Measurements from ENCODE around the gene ITIH4. TPM values are rescaled to one million over a fixed set of nuclear protein-coding genes. Genes with fewer than 3 reads are reported as not detected.

ITIH4 gene
- total RNA-seq, 6 donors from 2014 or later: 9.9 to 102 (median 21.8) TPM

GRCh38 chr3:52871761-52872160 lies 41.3 kb upstream of the ITIH4 start:
- peaks cover 0 to 37% (median 7%) of the 10 kb centered on the region in 4 donors for H3K4me1 ChIP-seq
- H3K36me3 ChIP-seq: no peaks in the 10 kb centered on the region
- WGBS, 2 donors: 82 to 88% methylated on average over 9 of the region's 9 CpGs
- TF ChIP-seq POLR2AphosphoS5 (IDR thresholded peaks at IDR 0.05) (no peak), EP300 (IDR thresholded peaks at IDR 0.05) (no peak), POLR2A (IDR thresholded peaks at IDR 0.05) (no peak)
- TF ChIP-seq, protein P1, sequence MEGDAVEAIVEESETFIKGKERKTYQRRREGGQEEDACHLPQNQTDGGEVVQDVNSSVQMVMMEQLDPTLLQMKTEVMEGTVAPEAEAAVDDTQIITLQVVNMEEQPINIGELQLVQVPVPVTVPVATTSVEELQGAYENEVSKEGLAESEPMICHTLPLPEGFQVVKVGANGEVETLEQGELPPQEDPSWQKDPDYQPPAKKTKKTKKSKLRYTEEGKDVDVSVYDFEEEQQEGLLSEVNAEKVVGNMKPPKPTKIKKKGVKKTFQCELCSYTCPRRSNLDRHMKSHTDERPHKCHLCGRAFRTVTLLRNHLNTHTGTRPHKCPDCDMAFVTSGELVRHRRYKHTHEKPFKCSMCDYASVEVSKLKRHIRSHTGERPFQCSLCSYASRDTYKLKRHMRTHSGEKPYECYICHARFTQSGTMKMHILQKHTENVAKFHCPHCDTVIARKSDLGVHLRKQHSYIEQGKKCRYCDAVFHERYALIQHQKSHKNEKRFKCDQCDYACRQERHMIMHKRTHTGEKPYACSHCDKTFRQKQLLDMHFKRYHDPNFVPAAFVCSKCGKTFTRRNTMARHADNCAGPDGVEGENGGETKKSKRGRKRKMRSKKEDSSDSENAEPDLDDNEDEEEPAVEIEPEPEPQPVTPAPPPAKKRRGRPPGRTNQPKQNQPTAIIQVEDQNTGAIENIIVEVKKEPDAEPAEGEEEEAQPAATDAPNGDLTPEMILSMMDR (IDR thresholded peaks at IDR 0.05): no peak
- no peak overlapping the region for H3K4me3 ChIP-seq
- DNase-seq (no peak), ATAC-seq (ENCODE audit: low FRiP score in 2 of 2) (no peak)
- H3K9me3 ChIP-seq: no peaks in the 10 kb centered on the region
- no peak overlapping the region for H3K27ac ChIP-seq
- H3K27me3 ChIP-seq: no peaks in the 10 kb centered on the region

GRCh38 chr3:52870471-52870870 lies 40.0 kb upstream of the ITIH4 start:
- no peaks in the 10 kb centered on the region for H3K27me3 ChIP-seq
- H3K27ac ChIP-seq: no peak overlapping the region
- H3K4me1 ChIP-seq: peaks cover 0 to 40% (median 4%) of the 10 kb centered on the region in 4 donors
- no peaks in the 10 kb centered on the region for H3K36me3 ChIP-seq
- TF ChIP-seq EP300 (IDR thresholded peaks at IDR 0.05) (no peak), POLR2AphosphoS5 (IDR thresholded peaks at IDR 0.05) (no peak), POLR2A (IDR thresholded peaks at IDR 0.05) (no peak)
- TF ChIP-seq, protein P1 (IDR thresholded peaks at IDR 0.05): no peak
- WGBS, 2 donors: 95 to 97% methylated on average over 6 to 8 of the region's 10 CpGs
- no peaks in the 10 kb centered on the region for H3K9me3 ChIP-seq
- no peak overlapping the region for H3K4me3 ChIP-seq
- DNase-seq (peak in 1 of 2 donors; percentile 54), ATAC-seq (ENCODE audit: low FRiP score in 2 of 2) (no peak)

- Histone ChIP-seq H3K9me3 (no peaks in the 10 kb centered on the region), H3K36me3 (no peaks in the 10 kb centered on the region), H3K4me1 (peaks cover 0 to 7% (median 0%) of the 10 kb centered on the region in 4 donors), H3K27me3 (no peaks in the 10 kb centered on the region), H3K27ac (no peak overlapping the region), H3K4me3 (no peak overlapping the region)
- ATAC-seq (ENCODE audit: low FRiP score in 2 of 2) (peak; percentile 32 to 73), DNase-seq (peak in 1 of 2 donors; percentile 38)
- TF ChIP-seq POLR2A (IDR thresholded peaks at IDR 0.05) (no peak), EP300 (IDR thresholded peaks at IDR 0.05) (no peak), POLR2AphosphoS5 (IDR thresholded peaks at IDR 0.05) (no peak)
- TF ChIP-seq, protein P1 (IDR thresholded peaks at IDR 0.05): no peak
- 83 to 87% methylated on average over 11 to 12 of the region's 12 CpGs for WGBS, 2 donors
These were observed 36.0 kb upstream of the ITIH4 start for GRCh38 chr3:52866427-52866826.

DNA sequence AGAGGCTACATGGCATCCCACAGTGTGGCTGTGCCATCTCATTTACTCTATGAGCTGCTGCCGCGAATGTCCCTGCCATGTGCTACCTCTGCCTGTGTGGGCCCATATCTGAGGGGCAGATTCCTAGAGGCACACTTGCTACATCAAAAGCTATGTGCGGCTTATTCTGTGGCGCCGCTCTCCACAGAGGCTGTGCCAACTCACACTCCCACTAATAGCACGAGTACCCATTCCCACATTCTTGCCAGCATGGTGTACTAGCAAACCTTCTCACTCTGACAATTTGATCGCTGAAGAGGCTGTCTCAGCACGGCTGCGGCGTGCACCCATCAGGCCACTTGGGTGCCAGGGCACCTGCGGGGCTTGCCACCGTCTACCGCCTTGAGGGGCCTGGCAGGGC lies 35.5 kb upstream of the ITIH4 start:
- Histone ChIP-seq H3K27me3 (no peaks in the 10 kb centered on the region), H3K9me3 (no peaks in the 10 kb centered on the region), H3K36me3 (no peaks in the 10 kb centered on the region), H3K27ac (no peak overlapping the region), H3K4me3 (no peak overlapping the region), H3K4me1 (peaks cover 0 to 7% (median 0%) of the 10 kb centered on the region in 4 donors)
- ATAC-seq (ENCODE audit: low FRiP score in 2 of 2) (peak; percentile 7 to 67), DNase-seq (peak; percentile 32 to 73)
- WGBS, 2 donors: 77 to 86% methylated on average over 13 of the region's 13 CpGs
- TF ChIP-seq EP300 (IDR thresholded peaks at IDR 0.05) (no peak), POLR2AphosphoS5 (IDR thresholded peaks at IDR 0.05) (no peak), POLR2A (IDR thresholded peaks at IDR 0.05) (no peak)
- TF ChIP-seq, protein P1 (IDR thresholded peaks at IDR 0.05): no peak

DNA sequence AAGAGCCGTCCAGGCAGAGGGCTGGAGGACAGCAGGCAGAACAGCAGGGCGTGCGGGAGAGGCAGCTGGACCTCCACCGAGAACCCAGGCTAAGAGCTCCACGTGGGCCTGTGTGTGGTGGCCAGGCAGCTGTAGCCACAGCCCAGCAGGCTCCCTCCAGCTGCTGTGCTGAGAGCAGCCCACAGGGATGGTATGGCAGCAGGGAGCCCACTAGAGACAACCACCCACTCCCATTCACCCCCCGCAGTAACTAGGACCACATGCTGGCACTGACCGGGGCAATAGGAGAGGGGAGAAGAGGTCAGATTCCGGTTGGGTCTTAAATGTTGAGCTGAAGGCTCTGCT lies 29.9 kb upstream of the ITIH4 start:
- ATAC-seq (ENCODE audit: low FRiP score in 2 of 2): peak in 1 of 2 donors; percentile 56

More for the DNA sequence above, 29.9 kb upstream of the ITIH4 start:
- no peaks in the 10 kb centered on the region for H3K9me3 ChIP-seq
- peaks cover 0 to 6% (median 0%) of the 10 kb centered on the region in 4 donors for H3K36me3 ChIP-seq
- no peaks in the 10 kb centered on the region for H3K27me3 ChIP-seq
- H3K4me3 ChIP-seq: no peak overlapping the region
- no peak for DNase-seq
- TF ChIP-seq, protein P1 (IDR thresholded peaks at IDR 0.05): no peak
- TF ChIP-seq POLR2A (IDR thresholded peaks at IDR 0.05): no peak
- no peaks in the 10 kb centered on the region for H3K4me1 ChIP-seq
- 78 to 91% methylated on average over 7 to 8 of the region's 8 CpGs for WGBS, 2 donors
- no peak overlapping the region for H3K27ac ChIP-seq

Measured in upper lobe of left lung (tissue), 6 donors.